K562 (cell line): Measurements from ENCODE around the gene MRPS30. TPM values are rescaled to one million over a fixed set of nuclear protein-coding genes. Genes with fewer than 3 reads are reported as not detected.

Experiments used
- ATAC-seq: fragments of 200-7000 bp; cut with Tn5 transposase; 3 replicates; pipeline ENCODE4 v1.9.1; 2020; ENCODE audit warnings: moderate library complexity
- BruUV-seq: library from RNA; stranded (reverse); fragments of 400-500 nt; replicated peaks from 2 replicates; lab custom pipeline; 2021; lab: Mats Ljungman, UMichigan
- CTCF ChIA-PET: fragments of 300-600 bp; formaldehyde crosslinking; extraction: SDS; loops from one replicate; lab custom pipeline; 2021; ENCODE audit warnings: low intra/inter-chr PET ratio; lab: Yijun Ruan, JAX
- POLR2A ChIA-PET: fragments of 300-600, 350-650 bp; sonication (Branson Sonifier 250); formaldehyde crosslinking; extraction: SDS; loops from one replicate; lab custom pipeline; 2021; ENCODE audit warnings: antibody characterized with exemption, inconsistent platforms; lab: Yijun Ruan, JAX
- DNase-seq, 4 experiments: peaks; one replicate each; pipeline versions ENCODE4 v3.0.0 to v3.0.0-alpha.2; 2011 to 2018; ENCODE audit warnings: low spot score in 3 of 4, mixed read lengths in 3 of 4; ENCODE audit errors: extremely low read depth in 1 of 4
- FAIRE-seq: peaks from 2 replicates; lab custom pipeline; 2011; peaks lifted over from hg19 to GRCh38; lab: Jason Lieb, UNC
- H2AFZ ChIP-seq: 2 replicates; pipeline ENCODE4 v1.6.0; 2011; ENCODE audit warnings: low read depth, low read length, control low read depth, inconsistent platforms
- H3K27ac ChIP-seq: fragments of 200-600 bp; 3 replicates; pipeline ENCODE4 v1.8.0; 2011; ENCODE audit warnings: low read depth, mild to moderate bottlenecking, control low read depth, inconsistent platforms, low read length, moderate library complexity, mixed read lengths; ENCODE audit errors: extremely low read depth
- H3K27me3 ChIP-seq, 2 experiments: fragments of 300-600 bp in 1 of 2; 2 replicates in 1 of 2; 3 replicates in 1 of 2; pipeline versions ENCODE4 v1.6.0 to v1.8.0; 2011; ENCODE audit warnings: inconsistent platforms in 2 of 2, low read length in 2 of 2, mild to moderate bottlenecking in 1 of 2, mixed read lengths in 1 of 2, moderate library complexity in 1 of 2; ENCODE audit not compliant: control insufficient read depth in 2 of 2, insufficient read depth in 2 of 2
- H3K36me3 ChIP-seq: fragments of 300-600 bp; 3 replicates; pipeline ENCODE4 v1.8.0; 2011; ENCODE audit warnings: mild to moderate bottlenecking, low read length, inconsistent platforms; ENCODE audit not compliant: control insufficient read depth, insufficient read depth
- H3K4me1 ChIP-seq, 2 experiments: fragments of 200-600 bp in 1 of 2; replicated peaks in 1 of 2; 2 replicates in 1 of 2; 3 replicates in 1 of 2; pipeline versions ENCODE4 v1.5.1 to v1.8.0; 2011; ENCODE audit warnings: inconsistent platforms in 2 of 2, low read length in 2 of 2, mild to moderate bottlenecking in 1 of 2, mixed read lengths in 1 of 2, moderate library complexity in 1 of 2; ENCODE audit not compliant: control insufficient read depth in 2 of 2, insufficient read depth in 2 of 2
- H3K4me2 ChIP-seq: 2 replicates; pipeline ENCODE4 v1.6.1; 2011; ENCODE audit warnings: low read length, control low read depth, inconsistent platforms, mixed read lengths; ENCODE audit not compliant: insufficient read depth
- H3K4me3 ChIP-seq: fragments of 200-600 bp; sonication (generic), shearing (Covaris generic); 2 replicates; pipeline ENCODE4 v1.5.1; 2016; ENCODE audit warnings: control low read depth, inconsistent platforms
- H3K79me2 ChIP-seq: fragments of 200-600 bp; 3 replicates; pipeline ENCODE4 v1.8.0; 2011; ENCODE audit warnings: low read length, inconsistent platforms; ENCODE audit not compliant: control insufficient read depth, insufficient read depth
- H3K9ac ChIP-seq, 2 experiments: 2 replicates each; pipeline versions ENCODE4 v1.6.0 to v1.6.1; 2011; ENCODE audit warnings: low read depth in 2 of 2, low read length in 2 of 2, control low read depth in 1 of 2, inconsistent platforms in 1 of 2, mild to moderate bottlenecking in 1 of 2, mixed read lengths in 1 of 2; ENCODE audit not compliant: insufficient read depth in 1 of 2
- H3K9me1 ChIP-seq: one replicate; pipeline ENCODE4 v1.6.0; 2011; ENCODE audit warnings: inconsistent platforms, mild to moderate bottlenecking, low read length, moderate library complexity; ENCODE audit not compliant: control insufficient read depth, insufficient read depth
- H3K9me3 ChIP-seq: replicated peaks from 2 replicates; pipeline ENCODE4 v1.5.1; 2011; ENCODE audit warnings: low read depth, low read length, inconsistent platforms; ENCODE audit not compliant: control insufficient read depth, insufficient read depth
- H4K20me1 ChIP-seq: replicated peaks from 2 replicates; pipeline ENCODE4 v1.6.1; 2011; ENCODE audit warnings: low read length, inconsistent platforms, mixed read lengths; ENCODE audit not compliant: control insufficient read depth, insufficient read depth
- CBX1 ChIP-seq: sonication (generic); IDR thresholded peaks from 2 replicates; pipeline ENCODE4 v1.6.1; 2016; ENCODE audit warnings: antibody characterized with exemption, low read depth, mild to moderate bottlenecking
- CBX3 ChIP-seq, 2 experiments: IDR thresholded peaks; 1 replicate in 1 of 2; 2 replicates in 1 of 2; pipeline ENCODE4 v1.6.1; 2012; ENCODE audit warnings: inconsistent platforms in 2 of 2, low read length in 2 of 2, borderline replicate concordance in 1 of 2, control low read depth in 1 of 2
- CBX5 ChIP-seq: IDR thresholded peaks from 2 replicates; pipeline ENCODE4 v1.6.1; 2014; ENCODE audit warnings: low read depth, borderline replicate concordance
- DACH1 ChIP-seq: fragments of 450-650 bp; IDR thresholded peaks from 2 replicates; pipeline ENCODE4 v1.6.1; 2018; ENCODE audit not compliant: partially characterized antibody
- ZFP36 ChIP-seq: fragments of 150-350 bp; IDR thresholded peaks from 2 replicates; pipeline ENCODE4 v1.6.1; 2018; ENCODE audit warnings: low read length, low read depth; ENCODE audit not compliant: partially characterized antibody
- WGBS: fragments of 100-300 bp; shearing (Covaris generic); methylation state at CpG from one replicate; pipeline ENCODE4 v1.1.6; 2016; ENCODE audit warnings: low coverage, mixed read lengths; ENCODE audit not compliant: insufficient coverage; ENCODE audit errors: missing lambda C conversion rate; 5-methylcytosine and 5-hydroxymethylcytosine counted together
- in situ Hi-C: fragments of 300-500 bp; cut with MboI; formaldehyde crosslinking; loops from 4 replicates; pipeline ENCODE4 v1.15.0; 2018; ENCODE audit warnings: inconsistent platforms, mixed read lengths
- intact Hi-C: fragments of 100-400 bp; cut with micrococcal nuclease; formaldehyde crosslinking; loops from 2 replicates; pipeline ENCODE4 v1.14.2; 2022
- polyA plus RNA-seq, 8 experiments: library from polyadenylated mRNA; depleted of rRNA in 4 of 8; stranded (reverse) in 5 of 8; unstranded in 3 of 8; fragments of >200 nt; fragmentation: Nextera tagmentation in 2 of 8; fragmentation: Illumina TruSeq in 1 of 8; extraction: Ambion mirVana in 2 of 8; extraction: Trizol in 1 of 8; gene quantifications; 2 replicates each; pipeline versions ENCODE4 v1.2.1 to v1.2.3, GENCODE V29; 2011 to 2014; ENCODE audit warnings: inconsistent platforms in 1 of 8, missing spikeins in 1 of 8
- total RNA-seq, 7 experiments: library from RNA; depleted of rRNA in 6 of 7; stranded (reverse); fragments of >200 nt in 6 of 7; fragmentation: Illumina TruSeq in 2 of 7; extraction: Trizol in 2 of 7; gene quantifications; 2 replicates each; pipeline versions ENCODE4 v1.2.1 to v1.2.3, GENCODE V29; 2011 to 2021; ENCODE audit warnings: low replicate concordance in 1 of 7

Gene MRPS30
- total and polyA plus RNA-seq, 9 of the 15 experiments (the other 6 are each of a cell fraction or from before 2014, with no cell fraction given): 24.3 to 145 (median 114) TPM

GRCh38 chr5:44839018-44839681 lies 30.4 kb downstream of the MRPS30 start:
- intact Hi-C loops (no loop called here), in situ Hi-C loops (no loop called here)
- no peak overlapping the region for H2AFZ ChIP-seq
- no peaks in the 10 kb centered on the region for H4K20me1 ChIP-seq
- no peak overlapping the region for H3K4me2 ChIP-seq
- H3K4me3 ChIP-seq: no peak overlapping the region
- FAIRE-seq (no peak), DNase-seq (no peak), ATAC-seq (no peak)
- no peak overlapping the region for H3K27ac ChIP-seq
- no peaks in the 10 kb centered on the region for H3K9me3 ChIP-seq
- no peaks in the 10 kb centered on the region for H3K4me1 ChIP-seq
- no peaks in the 10 kb centered on the region for H3K9me1 ChIP-seq
- no peaks in the 10 kb centered on the region; the same call in 2 of the 3 replicates for H3K36me3 ChIP-seq
- CTCF ChIA-PET: no interaction called here
- no TSS peak for BruUV-seq
- H3K27me3 ChIP-seq: no peaks in the 10 kb centered on the region
- 11% methylated on average over 1 of the region's 1 CpG for WGBS
- H3K9ac ChIP-seq: no peak overlapping the region
- POLR2A ChIA-PET: no interaction called here
- TF ChIP-seq CBX3 (IDR thresholded peaks at IDR 0.05; ENCODE audit: borderline replicate concordance in 1 of 2, low read length in 2 of 2) (0 out of 3 replicates have a peak, but pooled peaks of 1 of the 2 experiments have one; percentile 48), CBX1 (peak; percentile 57; the same call in 1 of the 2 replicates), ZFP36 (peak; percentile 3), CBX5 (peak; percentile 79; the same call in 1 of the 2 replicates), DACH1 (no peak)
- no peaks in the 10 kb centered on the region for H3K79me2 ChIP-seq
